Hepatocyte (in vitro differentiated cells): ENCODE measurements around the gene SURF1.

Experiments used
- CTCF ChIP-seq: fragments of 200-600 bp; sonication (generic); IDR thresholded peaks from 2 replicates; pipeline ENCODE4 v1.5.1; 2016; ENCODE audit warnings: antibody characterized with exemption, mild to moderate bottlenecking; ENCODE audit not compliant: poor library complexity
- EZH2 ChIP-seq: fragments of 200-600 bp; sonication (generic); IDR thresholded peaks from 2 replicates; pipeline ENCODE4 v1.6.1; 2016; ENCODE audit warnings: antibody characterized with exemption, mild to moderate bottlenecking, borderline replicate concordance

GRCh38 chr9:133346021-133346785 is 10.1 kb downstream of the SURF1 start:
- TF ChIP-seq CTCF (no peak), EZH2 (no peak)
